HepG2 (cell line): ENCODE measurements around the gene MAJIN. TPM values are rescaled to one million over a fixed set of nuclear protein-coding genes. Genes with fewer than 3 reads are reported as not detected.

Experiments
- DR1 ChIP-seq: sonication (generic); formaldehyde crosslinking; IDR thresholded peaks from 2 replicates; pipeline ENCODE4 v1.8.0; 2021; ENCODE audit warnings: mild to moderate bottlenecking, missing genetic modification reagents, inconsistent platforms
- NCOR1 ChIP-seq: fragments of 200-600 bp; sonication (generic); IDR thresholded peaks from 2 replicates; pipeline ENCODE4 v1.7.0; 2017; ENCODE audit warnings: antibody characterized with exemption, low read length, borderline replicate concordance
- SIX1 ChIP-seq: sonication (generic); formaldehyde crosslinking; IDR thresholded peaks from 2 replicates; pipeline ENCODE4 v1.4.0; 2020; ENCODE audit warnings: missing genetic modification reagents, borderline replicate concordance
- SMARCE1 ChIP-seq: fragments of 450-650 bp; IDR thresholded peaks from 2 replicates; pipeline ENCODE4 v1.6.1; 2017; ENCODE audit warnings: borderline replicate concordance
- ZNF121 ChIP-seq: sonication (generic); formaldehyde crosslinking; IDR thresholded peaks from 2 replicates; pipeline ENCODE4 v1.5.0; 2020; ENCODE audit warnings: mild to moderate bottlenecking, missing genetic modification reagents
- ZSCAN12 ChIP-seq: sonication (generic); formaldehyde crosslinking; IDR thresholded peaks from 2 replicates; pipeline ENCODE4 v1.9.0; 2021; ENCODE audit warnings: mild to moderate bottlenecking, missing genetic modification reagents
- ZSCAN9 ChIP-seq: IDR thresholded peaks from 2 replicates; pipeline ENCODE4 v1.6.1; 2016; ENCODE audit warnings: borderline replicate concordance
- polyA plus RNA-seq, 8 experiments: library from polyadenylated mRNA; depleted of rRNA in 3 of 8; stranded (reverse) in 7 of 8; unstranded in 1 of 8; fragments of >200 nt; fragmentation: Illumina TruSeq in 4 of 8; extraction: Trizol in 4 of 8; gene quantifications; 2 replicates each; pipeline versions ENCODE4 v1.2.1 to v1.2.3, GENCODE V29; 2011 to 2016; ENCODE audit warnings: low read depth in 4 of 8, missing spikeins in 1 of 8, mixed read lengths in 1 of 8; ENCODE audit not compliant: insufficient read depth in 1 of 8
- total RNA-seq, 5 experiments: library from RNA; depleted of rRNA; stranded (reverse); fragments of >200 nt; fragmentation: Illumina TruSeq; extraction: Trizol; gene quantifications; 2 replicates each; pipeline ENCODE4 v1.2.3, GENCODE V29; 2016; ENCODE audit warnings: low read depth in 1 of 5
- TF ChIP-seq, protein P1 (sequence below): sonication (generic); formaldehyde crosslinking; IDR thresholded peaks from 2 replicates; pipeline ENCODE4 v1.4.0; 2020; ENCODE audit warnings: missing genetic modification reagents
- TF ChIP-seq, protein P2 (sequence below): sonication (generic); formaldehyde crosslinking; IDR thresholded peaks from 2 replicates; pipeline ENCODE4 v1.5.1; 2020; ENCODE audit warnings: mild to moderate bottlenecking, missing genetic modification reagents, moderate library complexity
- TF ChIP-seq, protein P3 (sequence below): sonication (generic); formaldehyde crosslinking; IDR thresholded peaks from 2 replicates; pipeline ENCODE4 v1.5.0; 2020; ENCODE audit warnings: mild to moderate bottlenecking, missing genetic modification reagents, moderate library complexity
- TF ChIP-seq, protein P4 (sequence below): sonication (generic); formaldehyde crosslinking; IDR thresholded peaks from 2 replicates; pipeline ENCODE4 v1.4.0; 2020; ENCODE audit warnings: missing genetic modification reagents, borderline replicate concordance
- TF ChIP-seq, protein P5 (sequence below): sonication (generic); formaldehyde crosslinking; IDR thresholded peaks from 2 replicates; pipeline ENCODE4 v1.5.0; 2020; ENCODE audit warnings: mild to moderate bottlenecking, missing genetic modification reagents
- TF ChIP-seq, protein P6 (sequence below): sonication (generic); formaldehyde crosslinking; IDR thresholded peaks from 2 replicates; pipeline ENCODE4 v1.8.0; 2022; ENCODE audit warnings: mild to moderate bottlenecking, missing genetic modification reagents; ENCODE audit not compliant: insufficient replicate concordance

Gene MAJIN
- total and polyA plus RNA-seq, 2 of the 13 experiments (the other 11 are each of a cell fraction or from before 2014, with no cell fraction given): not detected

DNA sequence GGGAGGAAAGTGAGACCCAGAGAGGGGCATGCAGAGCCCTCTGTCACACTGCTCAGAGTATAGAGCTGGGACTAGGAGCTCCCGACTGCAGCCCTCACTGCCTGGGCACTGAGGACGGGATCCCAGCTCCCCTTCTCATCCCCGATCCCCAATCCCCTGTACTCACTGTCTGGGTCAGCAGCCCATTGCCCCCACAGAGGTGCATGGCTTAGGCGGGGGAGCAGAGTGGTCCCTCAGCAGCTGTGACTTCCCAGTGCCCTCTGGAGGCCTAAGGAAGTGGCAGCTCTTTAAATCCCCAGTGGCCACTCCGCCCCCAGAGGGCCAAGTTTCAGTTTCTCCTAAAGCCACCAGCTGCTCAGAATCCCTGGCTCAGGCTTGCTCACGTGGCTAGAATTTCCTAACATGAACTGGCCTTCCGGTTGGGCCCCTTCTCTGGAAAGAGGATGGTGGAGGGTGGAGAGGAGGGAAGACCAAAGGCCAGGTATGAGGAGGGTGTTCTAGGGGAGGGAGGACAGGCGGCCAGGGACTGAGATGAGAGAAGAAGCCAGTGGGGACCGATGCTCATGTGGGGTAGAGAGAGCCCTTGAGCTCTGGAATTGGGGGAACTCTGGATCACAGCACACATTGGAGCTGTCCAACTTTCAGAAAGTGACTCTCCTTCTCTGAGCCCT is 24.9 kb upstream of the MAJIN start, which contains the start of gene BATF2 (continued):
- TF ChIP-seq SMARCE1: no peak
- TF ChIP-seq ZNF121: peak; percentile 46; the same call in 1 of the 2 replicates
- peak; percentile 49; the same call in 1 of the 2 replicates for TF ChIP-seq DR1
- TF ChIP-seq, protein P1, sequence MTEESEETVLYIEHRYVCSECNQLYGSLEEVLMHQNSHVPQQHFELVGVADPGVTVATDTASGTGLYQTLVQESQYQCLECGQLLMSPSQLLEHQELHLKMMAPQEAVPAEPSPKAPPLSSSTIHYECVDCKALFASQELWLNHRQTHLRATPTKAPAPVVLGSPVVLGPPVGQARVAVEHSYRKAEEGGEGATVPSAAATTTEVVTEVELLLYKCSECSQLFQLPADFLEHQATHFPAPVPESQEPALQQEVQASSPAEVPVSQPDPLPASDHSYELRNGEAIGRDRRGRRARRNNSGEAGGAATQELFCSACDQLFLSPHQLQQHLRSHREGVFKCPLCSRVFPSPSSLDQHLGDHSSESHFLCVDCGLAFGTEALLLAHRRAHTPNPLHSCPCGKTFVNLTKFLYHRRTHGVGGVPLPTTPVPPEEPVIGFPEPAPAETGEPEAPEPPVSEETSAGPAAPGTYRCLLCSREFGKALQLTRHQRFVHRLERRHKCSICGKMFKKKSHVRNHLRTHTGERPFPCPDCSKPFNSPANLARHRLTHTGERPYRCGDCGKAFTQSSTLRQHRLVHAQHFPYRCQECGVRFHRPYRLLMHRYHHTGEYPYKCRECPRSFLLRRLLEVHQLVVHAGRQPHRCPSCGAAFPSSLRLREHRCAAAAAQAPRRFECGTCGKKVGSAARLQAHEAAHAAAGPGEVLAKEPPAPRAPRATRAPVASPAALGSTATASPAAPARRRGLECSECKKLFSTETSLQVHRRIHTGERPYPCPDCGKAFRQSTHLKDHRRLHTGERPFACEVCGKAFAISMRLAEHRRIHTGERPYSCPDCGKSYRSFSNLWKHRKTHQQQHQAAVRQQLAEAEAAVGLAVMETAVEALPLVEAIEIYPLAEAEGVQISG (CRISPR knock-in tag): peak; percentile 73
- TF ChIP-seq SIX1: peak; percentile 16; the same call in 1 of the 2 replicates
- TF ChIP-seq, protein P2, sequence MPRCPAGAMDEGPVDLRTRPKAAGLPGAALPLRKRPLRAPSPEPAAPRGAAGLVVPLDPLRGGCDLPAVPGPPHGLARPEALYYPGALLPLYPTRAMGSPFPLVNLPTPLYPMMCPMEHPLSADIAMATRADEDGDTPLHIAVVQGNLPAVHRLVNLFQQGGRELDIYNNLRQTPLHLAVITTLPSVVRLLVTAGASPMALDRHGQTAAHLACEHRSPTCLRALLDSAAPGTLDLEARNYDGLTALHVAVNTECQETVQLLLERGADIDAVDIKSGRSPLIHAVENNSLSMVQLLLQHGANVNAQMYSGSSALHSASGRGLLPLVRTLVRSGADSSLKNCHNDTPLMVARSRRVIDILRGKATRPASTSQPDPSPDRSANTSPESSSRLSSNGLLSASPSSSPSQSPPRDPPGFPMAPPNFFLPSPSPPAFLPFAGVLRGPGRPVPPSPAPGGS (CRISPR knock-in tag): peak; percentile 51; the same call in 1 of the 2 replicates
- TF ChIP-seq, protein P3, sequence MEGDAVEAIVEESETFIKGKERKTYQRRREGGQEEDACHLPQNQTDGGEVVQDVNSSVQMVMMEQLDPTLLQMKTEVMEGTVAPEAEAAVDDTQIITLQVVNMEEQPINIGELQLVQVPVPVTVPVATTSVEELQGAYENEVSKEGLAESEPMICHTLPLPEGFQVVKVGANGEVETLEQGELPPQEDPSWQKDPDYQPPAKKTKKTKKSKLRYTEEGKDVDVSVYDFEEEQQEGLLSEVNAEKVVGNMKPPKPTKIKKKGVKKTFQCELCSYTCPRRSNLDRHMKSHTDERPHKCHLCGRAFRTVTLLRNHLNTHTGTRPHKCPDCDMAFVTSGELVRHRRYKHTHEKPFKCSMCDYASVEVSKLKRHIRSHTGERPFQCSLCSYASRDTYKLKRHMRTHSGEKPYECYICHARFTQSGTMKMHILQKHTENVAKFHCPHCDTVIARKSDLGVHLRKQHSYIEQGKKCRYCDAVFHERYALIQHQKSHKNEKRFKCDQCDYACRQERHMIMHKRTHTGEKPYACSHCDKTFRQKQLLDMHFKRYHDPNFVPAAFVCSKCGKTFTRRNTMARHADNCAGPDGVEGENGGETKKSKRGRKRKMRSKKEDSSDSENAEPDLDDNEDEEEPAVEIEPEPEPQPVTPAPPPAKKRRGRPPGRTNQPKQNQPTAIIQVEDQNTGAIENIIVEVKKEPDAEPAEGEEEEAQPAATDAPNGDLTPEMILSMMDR: peak; percentile 95
- TF ChIP-seq, protein P4, sequence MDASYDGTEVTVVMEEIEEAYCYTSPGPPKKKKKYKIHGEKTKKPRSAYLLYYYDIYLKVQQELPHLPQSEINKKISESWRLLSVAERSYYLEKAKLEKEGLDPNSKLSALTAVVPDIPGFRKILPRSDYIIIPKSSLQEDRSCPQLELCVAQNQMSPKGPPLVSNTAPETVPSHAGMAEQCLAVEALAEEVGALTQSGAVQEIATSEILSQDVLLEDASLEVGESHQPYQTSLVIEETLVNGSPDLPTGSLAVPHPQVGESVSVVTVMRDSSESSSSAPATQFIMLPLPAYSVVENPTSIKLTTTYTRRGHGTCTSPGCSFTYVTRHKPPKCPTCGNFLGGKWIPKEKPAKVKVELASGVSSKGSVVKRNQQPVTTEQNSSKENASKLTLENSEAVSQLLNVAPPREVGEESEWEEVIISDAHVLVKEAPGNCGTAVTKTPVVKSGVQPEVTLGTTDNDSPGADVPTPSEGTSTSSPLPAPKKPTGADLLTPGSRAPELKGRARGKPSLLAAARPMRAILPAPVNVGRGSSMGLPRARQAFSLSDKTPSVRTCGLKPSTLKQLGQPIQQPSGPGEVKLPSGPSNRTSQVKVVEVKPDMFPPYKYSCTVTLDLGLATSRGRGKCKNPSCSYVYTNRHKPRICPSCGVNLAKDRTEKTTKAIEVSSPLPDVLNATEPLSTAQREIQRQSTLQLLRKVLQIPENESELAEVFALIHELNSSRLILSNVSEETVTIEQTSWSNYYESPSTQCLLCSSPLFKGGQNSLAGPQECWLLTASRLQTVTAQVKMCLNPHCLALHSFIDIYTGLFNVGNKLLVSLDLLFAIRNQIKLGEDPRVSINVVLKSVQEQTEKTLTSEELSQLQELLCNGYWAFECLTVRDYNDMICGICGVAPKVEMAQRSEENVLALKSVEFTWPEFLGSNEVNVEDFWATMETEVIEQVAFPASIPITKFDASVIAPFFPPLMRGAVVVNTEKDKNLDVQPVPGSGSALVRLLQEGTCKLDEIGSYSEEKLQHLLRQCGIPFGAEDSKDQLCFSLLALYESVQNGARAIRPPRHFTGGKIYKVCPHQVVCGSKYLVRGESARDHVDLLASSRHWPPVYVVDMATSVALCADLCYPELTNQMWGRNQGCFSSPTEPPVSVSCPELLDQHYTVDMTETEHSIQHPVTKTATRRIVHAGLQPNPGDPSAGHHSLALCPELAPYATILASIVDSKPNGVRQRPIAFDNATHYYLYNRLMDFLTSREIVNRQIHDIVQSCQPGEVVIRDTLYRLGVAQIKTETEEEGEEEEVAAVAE: peak; percentile 72
- peak; percentile 78 for TF ChIP-seq ZSCAN9 (CRISPR knock-in tag)
- TF ChIP-seq, protein P5, sequence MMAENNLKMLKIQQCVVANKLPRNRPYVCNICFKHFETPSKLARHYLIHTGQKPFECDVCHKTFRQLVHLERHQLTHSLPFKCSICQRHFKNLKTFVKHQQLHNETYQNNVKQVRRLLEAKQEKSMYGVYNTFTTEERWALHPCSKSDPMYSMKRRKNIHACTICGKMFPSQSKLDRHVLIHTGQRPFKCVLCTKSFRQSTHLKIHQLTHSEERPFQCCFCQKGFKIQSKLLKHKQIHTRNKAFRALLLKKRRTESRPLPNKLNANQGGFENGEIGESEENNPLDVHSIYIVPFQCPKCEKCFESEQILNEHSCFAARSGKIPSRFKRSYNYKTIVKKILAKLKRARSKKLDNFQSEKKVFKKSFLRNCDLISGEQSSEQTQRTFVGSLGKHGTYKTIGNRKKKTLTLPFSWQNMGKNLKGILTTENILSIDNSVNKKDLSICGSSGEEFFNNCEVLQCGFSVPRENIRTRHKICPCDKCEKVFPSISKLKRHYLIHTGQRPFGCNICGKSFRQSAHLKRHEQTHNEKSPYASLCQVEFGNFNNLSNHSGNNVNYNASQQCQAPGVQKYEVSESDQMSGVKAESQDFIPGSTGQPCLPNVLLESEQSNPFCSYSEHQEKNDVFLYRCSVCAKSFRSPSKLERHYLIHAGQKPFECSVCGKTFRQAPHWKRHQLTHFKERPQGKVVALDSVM (CRISPR knock-in tag): 0 out of 2 replicates have a peak, but pooled peaks have one; percentile 25
- no peak for TF ChIP-seq NCOR1
- TF ChIP-seq, protein P6, sequence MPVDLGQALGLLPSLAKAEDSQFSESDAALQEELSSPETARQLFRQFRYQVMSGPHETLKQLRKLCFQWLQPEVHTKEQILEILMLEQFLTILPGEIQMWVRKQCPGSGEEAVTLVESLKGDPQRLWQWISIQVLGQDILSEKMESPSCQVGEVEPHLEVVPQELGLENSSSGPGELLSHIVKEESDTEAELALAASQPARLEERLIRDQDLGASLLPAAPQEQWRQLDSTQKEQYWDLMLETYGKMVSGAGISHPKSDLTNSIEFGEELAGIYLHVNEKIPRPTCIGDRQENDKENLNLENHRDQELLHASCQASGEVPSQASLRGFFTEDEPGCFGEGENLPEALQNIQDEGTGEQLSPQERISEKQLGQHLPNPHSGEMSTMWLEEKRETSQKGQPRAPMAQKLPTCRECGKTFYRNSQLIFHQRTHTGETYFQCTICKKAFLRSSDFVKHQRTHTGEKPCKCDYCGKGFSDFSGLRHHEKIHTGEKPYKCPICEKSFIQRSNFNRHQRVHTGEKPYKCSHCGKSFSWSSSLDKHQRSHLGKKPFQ (CRISPR knock-in tag): peak; percentile 74
- TF ChIP-seq ZSCAN12 (CRISPR knock-in tag): no peak
